ENCODE data around the gene MAD1L1. TPM values are rescaled to one million over a fixed set of nuclear protein-coding genes. Genes with fewer than 3 reads are reported as not detected.

Gene MAD1L1
- total RNA-seq, 4 donors from 2014 or later = 22.3 to 56.6 (median 35.0) TPM

GRCh38 chr7:2000746-2001321, 231.9 kb downstream of the MAD1L1 start:
- H3K27me3 ChIP-seq = no peaks in the 10 kb centered on the region
- H3K9me3 ChIP-seq = no peaks in the 10 kb centered on the region
- TF ChIP-seq CTCF (IDR thresholded peaks at IDR 0.05) (no peak), POLR2A (IDR thresholded peaks at IDR 0.05) (no peak)
- H3K36me3 ChIP-seq = peaks cover 0 to 17% of the 10 kb centered on the region in 2 donors
- no peak overlapping the region for H3K27ac ChIP-seq
- 100% methylated on average over 3 of the region's 25 CpGs; no CpG with 5 or more reads in 1 of the 2 donors for WGBS, 2 donors (ENCODE audit: low coverage in 1 of 2)
- ATAC-seq = no peak
- no peaks in the 10 kb centered on the region for H3K4me1 ChIP-seq
- no peak overlapping the region for H3K4me3 ChIP-seq

GRCh38 chr7:2000153-2000687, 232.5 kb downstream of the MAD1L1 start:
- H3K9me3 ChIP-seq = no peaks in the 10 kb centered on the region
- H3K4me3 ChIP-seq = no peak overlapping the region
- H3K27ac ChIP-seq = no peak overlapping the region
- no peak for TF ChIP-seq POLR2AphosphoS5 (IDR thresholded peaks at IDR 0.05)
- no peak for TF ChIP-seq EP300 (IDR thresholded peaks at IDR 0.05)
- no peak for TF ChIP-seq CTCF (IDR thresholded peaks at IDR 0.05)
- TF ChIP-seq POLR2A (IDR thresholded peaks at IDR 0.05) = no peak
- H3K4me1 ChIP-seq = no peaks in the 10 kb centered on the region
- no peaks in the 10 kb centered on the region for H3K27me3 ChIP-seq
- 80% methylated on average over 3 of the region's 27 CpGs; no CpG with 5 or more reads in 1 of the 2 donors for WGBS, 2 donors (ENCODE audit: low coverage in 1 of 2)
- no peak for ATAC-seq
- peaks cover 0 to 22% of the 10 kb centered on the region in 2 donors for H3K36me3 ChIP-seq

- H3K4me1 ChIP-seq = no peaks in the 10 kb centered on the region
- no peaks in the 10 kb centered on the region for H3K27me3 ChIP-seq
- no peak overlapping the region for H3K27ac ChIP-seq
- no peaks in the 10 kb centered on the region for H3K9me3 ChIP-seq
- 92 to 95% methylated on average over 5 to 6 of the region's 21 CpGs for WGBS, 2 donors (ENCODE audit: low coverage in 1 of 2)
- ATAC-seq = no peak
- H3K36me3 ChIP-seq = peaks cover 0 to 22% of the 10 kb centered on the region in 2 donors
- TF ChIP-seq CTCF (IDR thresholded peaks at IDR 0.05) (no peak), POLR2A (IDR thresholded peaks at IDR 0.05) (no peak), EP300 (IDR thresholded peaks at IDR 0.05) (no peak), POLR2AphosphoS5 (IDR thresholded peaks at IDR 0.05) (no peak)
- H3K4me3 ChIP-seq = no peak overlapping the region
Measured at GRCh38 chr7:1999278-1999984, 233.3 kb downstream of the MAD1L1 start.

GRCh38 chr7:1998146-1998545, 234.6 kb downstream of the MAD1L1 start:
- WGBS, 2 donors (ENCODE audit: low coverage in 1 of 2) = 100% methylated on average over 2 of the region's 10 CpGs; no CpG with 5 or more reads in 1 of the 2 donors
- no peaks in the 10 kb centered on the region for H3K4me1 ChIP-seq
- H3K4me3 ChIP-seq = no peak overlapping the region
- no peak overlapping the region for H3K27ac ChIP-seq
- TF ChIP-seq EP300 (IDR thresholded peaks at IDR 0.05) = no peak
- TF ChIP-seq POLR2A (IDR thresholded peaks at IDR 0.05) = no peak
- no peak for TF ChIP-seq POLR2AphosphoS5 (IDR thresholded peaks at IDR 0.05)
- TF ChIP-seq CTCF (IDR thresholded peaks at IDR 0.05) = no peak
- no peak for ATAC-seq
- H3K9me3 ChIP-seq = no peaks in the 10 kb centered on the region
- H3K27me3 ChIP-seq = no peaks in the 10 kb centered on the region
- peaks cover 0 to 22% of the 10 kb centered on the region in 2 donors for H3K36me3 ChIP-seq
